HepG2 (cell line): ENCODE results near the gene RAMP1. TPM values are rescaled to one million over a fixed set of nuclear protein-coding genes. Genes with fewer than 3 reads are reported as not detected.
A peak's percentile ranks its signal among the peaks of the same experiment; 100 is the strongest.

ENCODE experiments used
- BCL6 ChIP-seq: IDR thresholded peaks from 2 replicates; pipeline ENCODE4 v1.6.1; 2016; ENCODE audit warnings: missing genetic modification reagents, missing compliant biosample characterization
- EEA1 ChIP-seq: sonication (generic); formaldehyde crosslinking; IDR thresholded peaks from 2 replicates; pipeline ENCODE4 v1.5.1; 2020; ENCODE audit warnings: mild to moderate bottlenecking, missing genetic modification reagents, borderline replicate concordance
- ESRRA ChIP-seq: sonication (generic); formaldehyde crosslinking; IDR thresholded peaks from 2 replicates; pipeline ENCODE4 v1.5.1; 2020; ENCODE audit warnings: mild to moderate bottlenecking, low read depth, missing genetic modification reagents
- FOXA3 ChIP-seq: IDR thresholded peaks from 2 replicates; pipeline ENCODE4 v1.6.1; 2016; ENCODE audit warnings: missing genetic modification reagents, missing compliant biosample characterization
- NCOR1 ChIP-seq: fragments of 200-600 bp; sonication (generic); IDR thresholded peaks from 2 replicates; pipeline ENCODE4 v1.7.0; 2017; ENCODE audit warnings: antibody characterized with exemption, low read length, borderline replicate concordance
- PAWR ChIP-seq: sonication (generic); formaldehyde crosslinking; IDR thresholded peaks from 2 replicates; pipeline ENCODE4 v1.4.0; 2020; ENCODE audit warnings: missing genetic modification reagents, mild to moderate bottlenecking, borderline replicate concordance
- PITX1 ChIP-seq: sonication (generic); formaldehyde crosslinking; IDR thresholded peaks from 2 replicates; pipeline ENCODE4 v1.5.1; 2020; ENCODE audit warnings: mild to moderate bottlenecking, missing genetic modification reagents
- RARA ChIP-seq: IDR thresholded peaks from 2 replicates; pipeline ENCODE4 v1.6.1; 2016; ENCODE audit warnings: missing genetic modification reagents, missing compliant biosample characterization
- SKI ChIP-seq: fragments of 450-650 bp; IDR thresholded peaks from one replicate; pipeline ENCODE4 v1.6.1; 2018; ENCODE audit warnings: mild to moderate bottlenecking; ENCODE audit not compliant: partially characterized antibody
- SNAPC2 ChIP-seq: sonication (generic); formaldehyde crosslinking; IDR thresholded peaks from 2 replicates; pipeline ENCODE4 v1.8.1; 2022; ENCODE audit warnings: mild to moderate bottlenecking, missing genetic modification reagents
- TBL1XR1 ChIP-seq: fragments of 150-350 bp; IDR thresholded peaks from 2 replicates; pipeline ENCODE4 v1.6.1; 2014; ENCODE audit warnings: borderline replicate concordance, low read length; ENCODE audit not compliant: partially characterized antibody
- ZFYVE20 ChIP-seq: sonication (generic); formaldehyde crosslinking; IDR thresholded peaks from 2 replicates; pipeline ENCODE4 v1.8.0; 2023; ENCODE audit warnings: low read depth, mild to moderate bottlenecking, moderate library complexity, missing genetic modification reagents, borderline replicate concordance
- ZNF547 ChIP-seq: sonication (generic); formaldehyde crosslinking; IDR thresholded peaks from 2 replicates; pipeline ENCODE4 v1.5.1; 2020; ENCODE audit warnings: mild to moderate bottlenecking, missing genetic modification reagents
- ZNF781 ChIP-seq: sonication (generic); formaldehyde crosslinking; IDR thresholded peaks from 2 replicates; pipeline ENCODE4 v1.5.1; 2020; ENCODE audit warnings: borderline replicate concordance, mild to moderate bottlenecking, missing genetic modification reagents; ENCODE audit errors: not compliant biosample characterization
- polyA plus RNA-seq, 8 experiments: library from polyadenylated mRNA; depleted of rRNA in 3 of 8; stranded (reverse) in 7 of 8; unstranded in 1 of 8; fragments of >200 nt; fragmentation: Illumina TruSeq in 4 of 8; extraction: Trizol in 4 of 8; gene quantifications; 2 replicates each; pipeline versions ENCODE4 v1.2.1 to v1.2.3, GENCODE V29; 2011 to 2016; ENCODE audit warnings: low read depth in 4 of 8, missing spikeins in 1 of 8, mixed read lengths in 1 of 8; ENCODE audit not compliant: insufficient read depth in 1 of 8
- total RNA-seq, 5 experiments: library from RNA; depleted of rRNA; stranded (reverse); fragments of >200 nt; fragmentation: Illumina TruSeq; extraction: Trizol; gene quantifications; 2 replicates each; pipeline ENCODE4 v1.2.3, GENCODE V29; 2016; ENCODE audit warnings: low read depth in 1 of 5
- TF ChIP-seq, protein P1 (sequence below), 2 experiments: sonication (generic) in 1 of 2; formaldehyde crosslinking in 1 of 2; IDR thresholded peaks; 2 replicates each; pipeline versions ENCODE4 v1.4.0 to v1.6.1; 2018 to 2020; ENCODE audit warnings: missing genetic modification reagents in 2 of 2, borderline replicate concordance in 1 of 2, low read depth in 1 of 2, mild to moderate bottlenecking in 1 of 2, missing biosample characterization in 1 of 2
- TF ChIP-seq, protein P2 (sequence below): sonication (generic); formaldehyde crosslinking; IDR thresholded peaks from 2 replicates; pipeline ENCODE4 v1.4.0; 2020; ENCODE audit warnings: missing genetic modification reagents
- TF ChIP-seq, protein P3 (sequence below): sonication (generic); formaldehyde crosslinking; IDR thresholded peaks from 2 replicates; pipeline ENCODE4 v1.4.0; 2020; ENCODE audit warnings: missing genetic modification reagents, borderline replicate concordance

The RAMP1 gene
- total and polyA plus RNA-seq, 2 of the 13 experiments (the other 11 are each of a cell fraction or from before 2014, with no cell fraction given), result 0.29 to 0.61 TPM

DNA sequence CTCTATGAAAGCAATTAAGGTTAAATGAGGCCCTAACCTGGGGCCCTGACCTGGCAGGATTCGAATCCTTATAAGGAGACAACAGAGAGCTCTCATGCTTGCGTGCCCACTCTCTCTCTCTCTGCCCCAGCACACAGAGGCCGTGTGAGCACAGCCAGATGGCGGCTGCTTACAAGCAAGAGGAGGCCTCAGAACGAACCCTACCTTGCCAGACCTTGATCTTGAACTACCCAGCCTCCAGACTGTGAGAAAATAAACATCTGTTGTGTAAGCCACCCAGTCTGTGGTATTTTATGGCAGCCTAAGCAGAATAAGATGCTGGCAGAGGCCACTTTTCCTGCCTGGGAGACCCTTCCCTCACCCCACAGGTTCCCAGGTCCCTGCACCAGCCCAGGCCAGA is 102.2 kb downstream of the RAMP1 start (continued):
- TF ChIP-seq ESRRA (no peak), PAWR (no peak), BCL6 (CRISPR knock-in tag) (peak; percentile 74), RARA (CRISPR knock-in tag) (peak; percentile 98), ZNF781 (CRISPR knock-in tag) (no peak), SNAPC2 (CRISPR knock-in tag) (no peak), NCOR1 (peak; percentile 28; the same call in 1 of the 2 replicates), ZFYVE20 (CRISPR knock-in tag) (no peak), TBL1XR1 (peak; percentile 93), EEA1 (CRISPR knock-in tag) (no peak), PITX1 (CRISPR knock-in tag) (no peak), SKI (peak; percentile 97), ZNF547 (CRISPR knock-in tag) (no peak), FOXA3 (peak; percentile 49; the same call in 1 of the 2 replicates)
- TF ChIP-seq, protein P1, sequence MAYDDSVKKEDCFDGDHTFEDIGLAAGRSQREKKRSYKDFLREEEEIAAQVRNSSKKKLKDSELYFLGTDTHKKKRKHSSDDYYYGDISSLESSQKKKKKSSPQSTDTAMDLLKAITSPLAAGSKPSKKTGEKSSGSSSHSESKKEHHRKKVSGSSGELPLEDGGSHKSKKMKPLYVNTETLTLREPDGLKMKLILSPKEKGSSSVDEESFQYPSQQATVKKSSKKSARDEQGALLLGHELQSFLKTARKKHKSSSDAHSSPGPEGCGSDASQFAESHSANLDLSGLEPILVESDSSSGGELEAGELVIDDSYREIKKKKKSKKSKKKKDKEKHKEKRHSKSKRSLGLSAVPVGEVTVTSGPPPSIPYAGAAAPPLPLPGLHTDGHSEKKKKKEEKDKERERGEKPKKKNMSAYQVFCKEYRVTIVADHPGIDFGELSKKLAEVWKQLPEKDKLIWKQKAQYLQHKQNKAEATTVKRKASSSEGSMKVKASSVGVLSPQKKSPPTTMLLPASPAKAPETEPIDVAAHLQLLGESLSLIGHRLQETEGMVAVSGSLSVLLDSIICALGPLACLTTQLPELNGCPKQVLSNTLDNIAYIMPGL (CRISPR knock-in tag; IDR thresholded peaks at IDR 0.05; ENCODE audit: borderline replicate concordance in 1 of 2, low read depth in 1 of 2), result no peak
- TF ChIP-seq, protein P2, sequence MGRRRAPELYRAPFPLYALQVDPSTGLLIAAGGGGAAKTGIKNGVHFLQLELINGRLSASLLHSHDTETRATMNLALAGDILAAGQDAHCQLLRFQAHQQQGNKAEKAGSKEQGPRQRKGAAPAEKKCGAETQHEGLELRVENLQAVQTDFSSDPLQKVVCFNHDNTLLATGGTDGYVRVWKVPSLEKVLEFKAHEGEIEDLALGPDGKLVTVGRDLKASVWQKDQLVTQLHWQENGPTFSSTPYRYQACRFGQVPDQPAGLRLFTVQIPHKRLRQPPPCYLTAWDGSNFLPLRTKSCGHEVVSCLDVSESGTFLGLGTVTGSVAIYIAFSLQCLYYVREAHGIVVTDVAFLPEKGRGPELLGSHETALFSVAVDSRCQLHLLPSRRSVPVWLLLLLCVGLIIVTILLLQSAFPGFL (CRISPR knock-in tag), result 0 out of 2 replicates have a peak, but pooled peaks have one; percentile 46
- TF ChIP-seq, protein P3, sequence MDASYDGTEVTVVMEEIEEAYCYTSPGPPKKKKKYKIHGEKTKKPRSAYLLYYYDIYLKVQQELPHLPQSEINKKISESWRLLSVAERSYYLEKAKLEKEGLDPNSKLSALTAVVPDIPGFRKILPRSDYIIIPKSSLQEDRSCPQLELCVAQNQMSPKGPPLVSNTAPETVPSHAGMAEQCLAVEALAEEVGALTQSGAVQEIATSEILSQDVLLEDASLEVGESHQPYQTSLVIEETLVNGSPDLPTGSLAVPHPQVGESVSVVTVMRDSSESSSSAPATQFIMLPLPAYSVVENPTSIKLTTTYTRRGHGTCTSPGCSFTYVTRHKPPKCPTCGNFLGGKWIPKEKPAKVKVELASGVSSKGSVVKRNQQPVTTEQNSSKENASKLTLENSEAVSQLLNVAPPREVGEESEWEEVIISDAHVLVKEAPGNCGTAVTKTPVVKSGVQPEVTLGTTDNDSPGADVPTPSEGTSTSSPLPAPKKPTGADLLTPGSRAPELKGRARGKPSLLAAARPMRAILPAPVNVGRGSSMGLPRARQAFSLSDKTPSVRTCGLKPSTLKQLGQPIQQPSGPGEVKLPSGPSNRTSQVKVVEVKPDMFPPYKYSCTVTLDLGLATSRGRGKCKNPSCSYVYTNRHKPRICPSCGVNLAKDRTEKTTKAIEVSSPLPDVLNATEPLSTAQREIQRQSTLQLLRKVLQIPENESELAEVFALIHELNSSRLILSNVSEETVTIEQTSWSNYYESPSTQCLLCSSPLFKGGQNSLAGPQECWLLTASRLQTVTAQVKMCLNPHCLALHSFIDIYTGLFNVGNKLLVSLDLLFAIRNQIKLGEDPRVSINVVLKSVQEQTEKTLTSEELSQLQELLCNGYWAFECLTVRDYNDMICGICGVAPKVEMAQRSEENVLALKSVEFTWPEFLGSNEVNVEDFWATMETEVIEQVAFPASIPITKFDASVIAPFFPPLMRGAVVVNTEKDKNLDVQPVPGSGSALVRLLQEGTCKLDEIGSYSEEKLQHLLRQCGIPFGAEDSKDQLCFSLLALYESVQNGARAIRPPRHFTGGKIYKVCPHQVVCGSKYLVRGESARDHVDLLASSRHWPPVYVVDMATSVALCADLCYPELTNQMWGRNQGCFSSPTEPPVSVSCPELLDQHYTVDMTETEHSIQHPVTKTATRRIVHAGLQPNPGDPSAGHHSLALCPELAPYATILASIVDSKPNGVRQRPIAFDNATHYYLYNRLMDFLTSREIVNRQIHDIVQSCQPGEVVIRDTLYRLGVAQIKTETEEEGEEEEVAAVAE, result no peak
